GM18867 (cell line): ENCODE data around the gene CLMN.

Experiments
- ATAC-seq: cut with Tn5 transposase; IDR thresholded peaks from one replicate; pipeline ENCODE4 v1.9.1; 2021; ENCODE audit warnings: mild to moderate bottlenecking, moderate library complexity; ENCODE audit not compliant: unreplicated experiment

Gene CLMN

GRCh38 chr14:95199298-95199983 lies 120.3 kb downstream of the CLMN start:
- ATAC-seq, result no peak

GRCh38 chr14:95198320-95198719 lies 121.4 kb downstream of the CLMN start:
- ATAC-seq, result no peak

DNA sequence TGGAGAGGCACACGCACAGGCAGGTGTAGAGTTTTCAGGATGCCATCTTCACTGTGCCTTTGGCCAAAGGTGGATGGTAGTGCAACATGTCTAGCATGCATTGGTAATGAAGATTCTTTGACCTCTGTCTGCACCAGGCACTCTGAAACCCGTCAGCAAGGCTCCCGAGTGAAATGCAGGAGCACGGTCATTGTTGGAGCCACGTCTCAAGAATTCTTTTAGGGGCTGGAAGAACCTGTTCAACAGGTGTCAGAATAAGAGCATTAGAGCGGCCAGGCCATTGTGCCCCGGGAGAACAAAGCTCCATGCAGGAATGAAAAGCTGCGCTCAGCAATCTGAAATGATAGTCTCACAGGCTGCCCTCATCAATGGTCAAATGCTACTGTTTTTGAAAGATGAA lies 122.2 kb downstream of the CLMN start:
- no peak for ATAC-seq

- ATAC-seq, result no peak
Measured at GRCh38 chr14:95196826-95197545, 122.7 kb downstream of the CLMN start.

GRCh38 chr14:95196268-95196667 lies 123.4 kb downstream of the CLMN start:
- ATAC-seq, result peak; percentile 43

- ATAC-seq, result no peak
Measured at GRCh38 chr14:95195031-95195430, 124.7 kb downstream of the CLMN start.

- no peak for ATAC-seq
Measured at GRCh38 chr14:95193081-95193480, 126.6 kb downstream of the CLMN start.

DNA sequence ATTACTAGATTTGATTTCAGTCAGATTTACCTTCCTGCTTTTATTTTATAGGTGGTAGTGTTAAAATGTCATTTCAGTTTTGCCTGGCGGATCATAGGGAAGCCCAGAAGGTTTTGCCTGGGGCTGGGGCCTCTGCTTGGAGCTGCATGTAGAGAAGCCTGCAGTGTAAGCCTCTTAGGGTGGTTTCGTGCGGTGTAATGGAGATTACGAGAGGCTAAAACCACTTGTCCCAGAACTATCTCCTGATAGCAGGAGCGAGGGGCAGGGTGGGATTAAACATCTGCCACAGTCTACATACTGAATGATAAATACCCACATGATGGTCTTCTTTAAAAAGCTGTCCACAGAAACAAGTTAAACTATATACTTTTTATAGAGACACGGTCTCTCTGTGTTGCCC lies 127.4 kb downstream of the CLMN start:
- ATAC-seq, result no peak

GRCh38 chr14:95191445-95192199 lies 128.1 kb downstream of the CLMN start:
- ATAC-seq, result no peak

DNA sequence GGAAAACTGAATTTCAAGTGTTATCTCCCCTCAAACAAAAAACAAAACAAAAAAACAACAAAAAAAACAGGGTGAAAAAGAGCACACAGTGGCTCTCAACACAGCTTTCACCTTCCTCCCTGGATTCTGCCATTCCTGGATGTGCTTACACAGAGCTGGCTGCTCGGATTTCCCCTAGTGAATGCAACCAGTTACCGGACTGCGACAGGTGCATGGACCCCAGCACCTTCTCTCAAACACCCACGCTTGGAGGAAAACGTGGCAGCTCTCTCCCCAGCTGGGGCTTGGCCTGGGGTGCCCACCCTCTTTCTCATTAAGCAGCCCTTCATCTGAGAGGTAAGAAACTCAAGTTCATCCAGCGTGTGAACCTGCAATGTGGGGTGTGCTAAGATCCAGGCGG lies 128.9 kb downstream of the CLMN start:
- no peak for ATAC-seq

DNA sequence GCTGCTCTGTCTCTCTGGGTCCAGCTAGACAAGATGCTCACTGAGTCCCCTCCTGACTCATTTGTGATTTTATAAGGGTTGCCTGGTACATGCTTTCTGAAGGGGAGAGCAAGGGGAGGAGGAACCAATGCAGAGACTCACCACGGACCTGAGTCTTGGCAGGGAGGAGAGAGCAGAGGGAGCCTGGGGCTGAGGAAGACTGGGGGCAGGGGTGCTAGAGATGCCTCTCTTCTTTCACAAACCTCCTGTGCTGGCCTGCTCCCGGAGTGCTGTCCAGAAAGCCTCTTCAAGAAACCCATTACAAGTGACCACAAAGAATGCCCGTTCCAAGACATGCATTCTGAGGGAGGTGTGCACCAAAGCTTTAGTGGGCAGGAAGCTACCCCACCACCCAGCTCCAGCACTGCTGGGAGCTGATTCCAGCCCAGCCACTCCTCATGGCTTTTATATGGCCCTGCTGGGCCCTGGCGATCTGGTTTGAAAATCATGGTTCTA lies 129.3 kb downstream of the CLMN start:
- ATAC-seq, result no peak

DNA sequence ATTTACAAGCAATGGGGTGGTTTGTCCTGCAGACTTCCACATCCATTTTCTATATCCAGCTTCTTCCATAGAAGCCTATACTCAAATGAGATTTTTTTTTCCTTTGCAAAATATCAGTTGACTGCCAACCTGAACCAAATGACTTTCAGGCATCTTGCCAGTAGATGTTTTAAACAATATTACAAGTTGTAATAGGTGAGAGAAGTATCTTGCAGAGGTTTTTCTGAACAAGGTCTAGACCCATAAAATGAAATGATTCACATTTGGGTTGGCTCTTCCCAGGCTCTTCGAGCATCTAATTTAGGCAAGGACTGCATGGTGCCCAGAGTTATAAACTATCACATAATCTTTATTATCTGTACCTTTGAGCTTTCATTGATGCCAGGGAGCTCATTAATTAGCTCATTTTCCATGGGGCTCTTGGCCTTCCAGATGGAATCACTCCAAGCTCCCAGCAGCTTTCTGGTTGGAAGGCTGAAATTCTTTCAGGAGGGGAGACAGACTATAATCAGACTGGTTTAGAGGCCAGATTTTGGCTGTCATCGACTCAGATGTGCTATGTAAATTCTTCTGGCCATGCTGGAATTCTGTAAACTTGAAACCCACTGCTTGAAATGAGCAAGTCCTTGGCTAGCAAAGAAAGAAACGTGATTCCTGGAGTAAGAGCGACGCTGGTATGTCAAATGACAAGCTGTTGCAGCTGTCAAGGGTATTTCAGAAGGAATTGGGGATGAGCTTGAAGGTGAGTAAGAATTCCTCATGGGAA lies 130.2 kb downstream of the CLMN start:
- no peak for ATAC-seq

- ATAC-seq, result no peak
Measured at GRCh38 chr14:95188380-95188779, 131.3 kb downstream of the CLMN start.

DNA sequence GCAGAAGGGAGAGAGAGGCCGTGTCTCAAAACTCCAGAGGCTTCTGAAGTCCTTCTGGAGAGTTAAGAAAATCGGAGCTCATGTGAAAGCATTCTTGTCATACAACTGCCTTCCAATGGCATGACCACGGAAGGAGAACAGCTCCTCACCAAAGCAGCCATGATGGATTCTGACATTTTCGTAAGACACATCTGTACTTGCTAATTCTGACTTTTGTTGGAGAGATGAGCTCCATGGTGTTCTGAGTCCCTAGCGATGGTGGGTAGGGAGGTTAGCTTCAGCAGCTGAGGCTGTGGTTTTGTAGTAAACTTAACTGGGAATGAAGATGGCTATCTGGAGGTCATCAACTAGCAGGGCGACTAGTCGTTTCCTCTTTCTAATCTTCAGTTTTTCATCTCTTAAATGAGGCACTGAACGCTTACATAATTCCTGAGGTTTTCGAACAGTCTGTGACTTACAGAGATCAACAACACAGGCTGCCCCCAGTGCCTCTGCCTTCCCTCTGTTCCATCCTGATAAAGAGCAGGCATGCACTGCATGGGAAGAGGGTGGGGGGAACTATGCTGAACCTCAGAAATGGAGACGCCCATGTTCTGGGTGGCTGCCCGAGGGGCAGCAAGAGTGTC lies 133.8 kb downstream of the CLMN start:
- no peak for ATAC-seq

DNA sequence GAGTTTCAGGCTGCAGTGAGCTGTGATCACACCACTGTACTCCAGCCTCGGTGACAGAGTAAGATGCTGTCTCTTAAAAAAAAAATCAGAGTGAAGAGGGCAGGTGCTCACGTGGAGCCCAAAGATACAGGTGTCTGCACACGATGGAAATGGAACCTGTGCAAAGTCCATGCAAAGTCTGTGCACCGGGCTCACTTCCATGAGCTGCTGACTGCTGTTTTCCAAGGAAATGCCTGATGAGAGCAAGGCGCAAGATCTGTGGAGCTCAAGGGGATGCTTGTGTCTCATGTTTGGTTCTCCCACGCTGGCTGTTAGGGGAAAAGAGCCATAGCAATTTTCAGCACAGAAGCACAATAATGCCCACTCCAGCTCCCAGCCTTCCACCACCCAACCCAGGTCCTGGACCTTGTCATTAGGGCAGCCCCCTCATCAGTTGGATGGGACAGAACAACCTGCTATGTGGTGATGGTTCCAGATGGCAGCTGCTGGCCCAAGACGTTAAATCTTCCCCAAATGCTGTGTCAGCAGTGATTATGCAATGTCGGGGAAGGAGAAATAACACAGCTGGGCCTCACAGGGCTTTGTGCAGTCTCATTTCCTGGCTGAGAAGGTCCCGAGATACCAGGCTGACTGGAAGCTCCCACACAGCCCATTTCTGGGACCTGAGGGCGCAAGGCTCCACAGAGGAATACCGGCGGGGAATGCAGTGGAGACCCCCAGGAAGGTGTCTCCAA lies 134.5 kb downstream of the CLMN start:
- no peak for ATAC-seq

DNA sequence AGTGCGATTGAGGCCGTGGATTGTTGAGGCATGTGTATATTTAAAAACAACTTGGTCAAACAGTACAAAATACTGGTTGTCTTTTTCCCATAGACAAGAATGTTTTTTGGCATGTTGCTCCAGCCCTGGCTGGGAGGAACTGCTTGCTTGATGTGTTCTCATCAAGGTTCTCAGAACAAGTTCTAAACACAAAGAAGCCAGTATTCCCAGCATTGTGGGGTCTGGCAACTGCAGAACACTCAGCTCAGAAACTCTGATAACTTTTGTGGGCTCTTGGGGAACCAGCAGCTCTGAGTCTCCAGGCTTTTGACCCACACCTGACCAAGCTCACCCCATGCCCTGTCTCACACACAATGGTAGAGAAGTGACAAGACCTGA lies 135.3 kb downstream of the CLMN start:
- ATAC-seq, result no peak

DNA sequence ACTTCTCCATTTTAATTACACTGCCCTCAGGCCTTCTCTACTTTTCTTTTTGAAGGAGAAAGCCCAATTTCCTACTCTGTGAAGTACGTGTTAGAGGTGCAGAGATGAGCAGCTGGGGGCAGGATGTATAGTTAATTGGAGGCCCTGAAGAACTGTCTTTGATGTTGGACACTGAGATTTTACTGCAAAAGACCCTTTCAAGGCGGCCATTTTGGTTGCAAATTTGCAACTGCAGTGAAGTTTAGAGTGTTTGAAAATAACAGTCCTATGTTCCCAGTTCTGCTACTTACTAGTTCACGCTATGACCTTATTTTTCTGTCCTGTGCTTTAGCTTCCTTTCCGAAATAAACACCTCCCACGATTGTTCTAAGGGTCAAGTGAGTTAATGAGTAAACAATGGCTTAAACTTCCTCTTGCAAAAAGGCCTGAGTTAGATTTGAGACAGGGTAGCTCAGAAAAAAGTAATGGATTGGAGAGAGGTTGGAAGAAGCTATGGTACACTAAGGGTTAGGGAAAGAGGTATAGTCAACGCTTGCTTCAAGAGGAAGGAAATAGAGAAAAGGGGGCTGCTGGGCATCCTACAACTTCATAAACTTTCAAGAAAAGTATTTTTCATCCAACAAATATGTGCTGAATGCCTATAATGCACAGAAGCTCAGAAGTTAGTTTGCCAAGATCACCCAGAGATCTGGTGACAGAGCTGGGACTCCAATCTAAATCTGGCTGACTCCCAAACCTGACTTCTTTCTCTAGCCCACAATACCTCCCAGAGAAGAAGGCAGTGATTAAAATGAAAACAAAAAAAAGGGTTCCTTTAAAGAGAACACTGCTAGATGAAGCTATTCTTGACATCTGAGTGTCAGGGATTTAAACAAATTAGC lies 135.9 kb downstream of the CLMN start:
- ATAC-seq, result no peak

DNA sequence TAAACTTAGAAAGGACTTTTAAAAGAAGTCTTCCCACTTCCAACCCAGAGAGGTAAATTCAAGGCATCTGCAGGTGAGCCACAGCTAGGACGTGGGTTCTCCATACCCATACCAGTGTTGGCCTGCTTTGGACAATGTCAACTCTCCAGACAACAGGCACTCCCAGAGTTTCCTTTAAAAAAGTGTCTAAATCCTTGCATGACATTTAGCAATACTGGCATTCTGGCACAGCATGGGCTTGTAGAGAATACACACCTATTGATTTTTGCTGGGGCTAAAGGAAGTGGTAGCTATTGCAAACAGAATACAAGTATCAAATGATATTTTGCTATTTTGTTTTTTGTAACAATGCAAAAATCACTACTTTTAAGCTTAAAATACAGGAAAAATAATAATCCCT lies 136.6 kb downstream of the CLMN start:
- ATAC-seq, result no peak

DNA sequence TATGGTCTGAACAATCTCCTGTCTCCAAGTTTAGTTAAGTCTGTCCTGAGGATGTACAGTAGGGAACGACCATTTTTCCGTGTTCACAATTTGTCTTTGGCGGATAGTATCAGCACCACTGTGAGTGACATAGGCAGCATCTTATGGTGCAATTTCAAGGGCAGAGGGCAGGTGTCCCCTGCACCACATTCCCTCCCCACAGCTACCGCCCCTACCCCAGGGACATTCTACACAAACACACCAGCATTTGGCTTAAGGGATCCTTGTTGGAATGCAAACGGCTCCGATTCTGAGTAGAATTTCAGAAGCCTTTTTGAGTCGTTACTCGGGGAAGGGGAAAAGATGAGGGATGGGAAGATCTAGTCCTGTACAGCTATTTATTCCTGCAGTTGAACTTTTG lies 137.3 kb downstream of the CLMN start:
- ATAC-seq, result no peak
